ENCODE results near the gene NOC4L. TPM values are rescaled to one million over a fixed set of nuclear protein-coding genes. Genes with fewer than 3 reads are reported as not detected.

Gene NOC4L
- total RNA-seq, 2 donors from 2014 or later, result 12.5 to 29.7 TPM

- Histone ChIP-seq H3K4me1 (peaks cover 6% of the 10 kb centered on the region), H3K36me3 (no peaks in the 10 kb centered on the region), H3K27me3 (no peaks in the 10 kb centered on the region), H3K9ac (ENCODE audit: low read depth in 2 of 2, low read length in 2 of 2) (peak overlapping the region in 1 of 2 donors; percentile 70), H3K27ac (no peak overlapping the region), H3K9me3 (no peaks in the 10 kb centered on the region), H3K4me3 (peak overlapping the region; percentile 46)
- TF ChIP-seq, protein P1, sequence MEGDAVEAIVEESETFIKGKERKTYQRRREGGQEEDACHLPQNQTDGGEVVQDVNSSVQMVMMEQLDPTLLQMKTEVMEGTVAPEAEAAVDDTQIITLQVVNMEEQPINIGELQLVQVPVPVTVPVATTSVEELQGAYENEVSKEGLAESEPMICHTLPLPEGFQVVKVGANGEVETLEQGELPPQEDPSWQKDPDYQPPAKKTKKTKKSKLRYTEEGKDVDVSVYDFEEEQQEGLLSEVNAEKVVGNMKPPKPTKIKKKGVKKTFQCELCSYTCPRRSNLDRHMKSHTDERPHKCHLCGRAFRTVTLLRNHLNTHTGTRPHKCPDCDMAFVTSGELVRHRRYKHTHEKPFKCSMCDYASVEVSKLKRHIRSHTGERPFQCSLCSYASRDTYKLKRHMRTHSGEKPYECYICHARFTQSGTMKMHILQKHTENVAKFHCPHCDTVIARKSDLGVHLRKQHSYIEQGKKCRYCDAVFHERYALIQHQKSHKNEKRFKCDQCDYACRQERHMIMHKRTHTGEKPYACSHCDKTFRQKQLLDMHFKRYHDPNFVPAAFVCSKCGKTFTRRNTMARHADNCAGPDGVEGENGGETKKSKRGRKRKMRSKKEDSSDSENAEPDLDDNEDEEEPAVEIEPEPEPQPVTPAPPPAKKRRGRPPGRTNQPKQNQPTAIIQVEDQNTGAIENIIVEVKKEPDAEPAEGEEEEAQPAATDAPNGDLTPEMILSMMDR (IDR thresholded peaks at IDR 0.05), result no peak
- DNase-seq, result no peak
- intact Hi-C loops (cut with DNase I), result no loop called here
Measured at GRCh38 chr12:132188451-132188901, 44.2 kb downstream of the NOC4L start.

- no peak for DNase-seq
- H3K27me3 ChIP-seq, result no peaks in the 10 kb centered on the region
- peaks cover 6% of the 10 kb centered on the region for H3K4me1 ChIP-seq
- no peaks in the 10 kb centered on the region for H3K36me3 ChIP-seq
- intact Hi-C loops (cut with DNase I), result no loop called here
- TF ChIP-seq, protein P1 (IDR thresholded peaks at IDR 0.05), result no peak
- peak overlapping the region; percentile 70 to 74 for H3K9ac ChIP-seq (ENCODE audit: low read depth in 2 of 2, low read length in 2 of 2)
- H3K27ac ChIP-seq, result peak overlapping the region; percentile 66
- no peaks in the 10 kb centered on the region for H3K9me3 ChIP-seq
- peak overlapping the region; percentile 46 for H3K4me3 ChIP-seq
Measured at GRCh38 chr12:132188916-132189325, 44.7 kb downstream of the NOC4L start.

DNA sequence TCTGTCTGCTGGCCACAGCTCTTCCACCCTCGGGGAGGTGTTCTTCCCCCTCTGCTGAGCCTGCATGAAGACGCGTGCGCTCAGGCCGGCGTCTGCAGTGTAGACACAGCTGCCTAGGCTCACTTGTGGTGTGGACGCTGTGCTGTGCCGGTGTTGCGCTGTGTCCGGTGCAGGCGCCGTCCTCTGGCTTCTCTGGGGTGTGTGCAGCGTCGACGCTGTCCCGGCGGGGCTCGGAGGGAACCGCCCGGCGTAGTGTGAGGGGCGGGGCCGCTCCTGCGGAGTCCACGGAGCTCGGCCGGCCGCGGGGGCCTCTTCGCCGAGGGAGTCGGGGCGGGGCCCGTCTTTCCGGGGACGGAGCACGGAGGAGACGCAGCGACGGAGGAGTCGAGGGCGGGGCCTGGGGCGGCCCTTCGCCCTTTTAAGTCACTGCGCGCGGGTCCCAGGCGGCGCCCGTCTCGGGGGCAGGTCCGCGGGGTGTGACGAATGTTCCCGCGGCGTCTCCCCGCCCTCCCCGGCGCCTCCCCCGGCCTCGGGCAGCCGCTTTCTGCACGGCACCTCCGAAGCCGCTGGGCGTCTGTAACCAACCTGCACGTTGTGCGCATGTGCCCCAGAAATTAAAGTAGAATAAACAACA, 45.2 kb downstream of the NOC4L start:
- H3K27ac ChIP-seq, result peak overlapping the region; percentile 66
- H3K9me3 ChIP-seq, result no peaks in the 10 kb centered on the region
- DNase-seq, result peak; percentile 93
- TF ChIP-seq, protein P1 (IDR thresholded peaks at IDR 0.05), result no peak
- peaks cover 6% of the 10 kb centered on the region for H3K4me1 ChIP-seq
- H3K27me3 ChIP-seq, result no peaks in the 10 kb centered on the region
- H3K36me3 ChIP-seq, result no peaks in the 10 kb centered on the region
- intact Hi-C loops (cut with DNase I), result no loop called here
- H3K4me3 ChIP-seq, result peak overlapping the region; percentile 46
- peak overlapping the region; percentile 70 to 74 for H3K9ac ChIP-seq (ENCODE audit: low read depth in 2 of 2, low read length in 2 of 2)

GRCh38 chr12:132190012-132190755, 45.9 kb downstream of the NOC4L start:
- Histone ChIP-seq H3K9ac (ENCODE audit: low read depth in 2 of 2, low read length in 2 of 2) (peak overlapping the region; percentile 70 to 74), H3K4me1 (peaks cover 6% of the 10 kb centered on the region), H3K9me3 (no peaks in the 10 kb centered on the region), H3K27ac (peak overlapping the region; percentile 35), H3K27me3 (no peaks in the 10 kb centered on the region), H3K36me3 (no peaks in the 10 kb centered on the region), H3K4me3 (peak overlapping the region; percentile 46)
- intact Hi-C loops (cut with DNase I), result no loop called here
- DNase-seq, result peak; percentile 26
- TF ChIP-seq, protein P1 (IDR thresholded peaks at IDR 0.05), result no peak

DNA sequence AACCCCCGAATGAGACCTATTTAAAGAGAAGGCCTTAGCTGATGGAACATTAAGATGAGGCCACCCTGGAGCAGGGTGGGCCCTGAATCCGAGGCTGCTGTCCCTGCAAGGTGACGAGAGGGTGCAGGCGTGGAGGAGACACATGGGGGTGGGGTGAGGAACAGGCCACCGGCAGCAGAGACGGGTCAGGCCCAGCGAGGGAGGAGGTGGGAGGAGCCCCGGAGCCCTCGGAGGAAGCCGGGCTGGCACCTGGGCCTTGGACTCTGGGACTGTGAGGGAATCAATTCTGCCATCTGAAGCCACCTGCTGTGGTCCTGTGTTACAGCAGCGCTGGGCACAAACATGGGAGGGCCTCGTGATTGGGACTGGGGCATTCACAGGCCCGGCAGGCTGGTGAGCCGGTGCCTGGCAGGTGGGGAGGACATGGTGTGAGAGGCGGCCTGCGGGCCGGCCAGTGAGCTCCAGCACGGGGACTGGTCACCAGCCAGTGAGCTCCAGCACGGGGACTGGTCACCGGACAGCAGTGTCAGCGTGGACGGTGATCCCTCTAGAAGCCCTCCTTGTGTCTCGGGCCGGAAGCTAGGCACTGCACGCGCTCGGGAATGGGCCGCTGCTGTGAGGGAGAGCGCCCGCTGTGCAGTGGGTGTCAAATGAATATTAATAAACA, 46.7 kb downstream of the NOC4L start:
- TF ChIP-seq, protein P1 (IDR thresholded peaks at IDR 0.05), result no peak
- Histone ChIP-seq H3K9ac (ENCODE audit: low read depth in 2 of 2, low read length in 2 of 2) (no peak overlapping the region), H3K27ac (no peak overlapping the region), H3K9me3 (no peaks in the 10 kb centered on the region), H3K4me1 (peaks cover 6% of the 10 kb centered on the region), H3K4me3 (no peak overlapping the region), H3K27me3 (no peaks in the 10 kb centered on the region), H3K36me3 (no peaks in the 10 kb centered on the region)
- DNase-seq, result no peak
- intact Hi-C loops (cut with DNase I), result no loop called here
